B cell (primary cell): ENCODE results near the gene ETV2. TPM values are rescaled to one million over a fixed set of nuclear protein-coding genes. Genes with fewer than 3 reads are reported as not detected.

ENCODE experiments used
- ATAC-seq: fragments of 200-7000 bp; cut with Tn5 transposase; one replicate; pipeline ENCODE4 v1.10.0; 2021; ENCODE audit warnings: low read depth, mild to moderate bottlenecking, moderate number of reproducible peaks, moderate library complexity
- CTCF ChIA-PET: fragments of 350-600 bp; sonication (Branson Sonifier 250); formaldehyde crosslinking; loops from one replicate; lab custom pipeline; 2021; ENCODE audit warnings: antibody characterized with exemption, inconsistent platforms; lab: Charles Lee
- POLR2A ChIA-PET: fragments of 350-600 bp; sonication (Branson Sonifier 250); formaldehyde crosslinking; loops from one replicate; lab custom pipeline; 2021; ENCODE audit warnings: antibody characterized with exemption; lab: Charles Lee
- DNase-seq: peaks from one replicate; pipeline ENCODE4 v3.0.0; 2013
- H2AFZ ChIP-seq: 2 replicates; pipeline ENCODE4 v1.6.1; 2012; ENCODE audit warnings: mild to moderate bottlenecking, low read depth, low read length; ENCODE audit not compliant: insufficient read depth, poor library complexity, severe bottlenecking
- H3K27ac ChIP-seq, 2 donors: 1 replicate in 1 of 2; 2 replicates in 1 of 2; pipeline ENCODE4 v1.5.1; 2012 to 2013; ENCODE audit warnings: low read length in 2 of 2, mild to moderate bottlenecking in 2 of 2, moderate library complexity in 1 of 2
- H3K27me3 ChIP-seq, 4 experiments: fragments of 200-600 bp in 1 of 4; sonication (generic) in 1 of 4; replicated peaks in 1 of 4; 1 replicate in 2 of 4; 2 replicates in 2 of 4; pipeline versions ENCODE4 v1.6.1 to v1.7.0; 2013 to 2016; ENCODE audit warnings: low read length in 3 of 4, mild to moderate bottlenecking in 2 of 4, mixed read lengths in 1 of 4, moderate library complexity in 1 of 4; ENCODE audit not compliant: insufficient read depth in 4 of 4, control insufficient read depth in 3 of 4; ENCODE audit errors: control extremely low read depth in 1 of 4
- H3K36me3 ChIP-seq, 2 experiments: replicated peaks in 1 of 2; 1 replicate in 1 of 2; 2 replicates in 1 of 2; pipeline versions ENCODE4 v1.6.1 to v1.7.1; 2013; ENCODE audit warnings: low read length in 1 of 2; ENCODE audit not compliant: insufficient read depth in 2 of 2, control insufficient read depth in 1 of 2; ENCODE audit errors: control extremely low read depth in 1 of 2, extremely low read depth in 1 of 2
- H3K4me1 ChIP-seq, 2 donors: fragments of 200-600 bp in 1 of 2; sonication (generic) in 1 of 2; 1 replicate in 1 of 2; 2 replicates in 1 of 2; pipeline versions ENCODE4 v1.5.1 to v1.6.1; 2013 to 2017; ENCODE audit warnings: low read length in 2 of 2; ENCODE audit not compliant: control insufficient read depth in 2 of 2, insufficient read depth in 2 of 2
- H3K4me2 ChIP-seq: replicated peaks from 2 replicates; pipeline ENCODE3; 2012; ENCODE audit warnings: mild to moderate bottlenecking, low read depth, low read length; ENCODE audit not compliant: poor library complexity, severe bottlenecking
- H3K4me3 ChIP-seq, 5 experiments: fragments of 200-600 bp in 1 of 5; sonication (generic) in 1 of 5; 1 replicate in 3 of 5; 2 replicates in 2 of 5; pipeline versions ENCODE4 v1.5.1 to v1.7.0; 2011 to 2016; ENCODE audit warnings: low read length in 4 of 5, mild to moderate bottlenecking in 4 of 5, low read depth in 2 of 5, control low read depth in 1 of 5, moderate library complexity in 1 of 5; ENCODE audit not compliant: insufficient read depth in 1 of 5; ENCODE audit errors: control extremely low read depth in 1 of 5, extremely low read depth in 1 of 5
- H3K79me2 ChIP-seq: fragments of 200-600 bp; sonication (generic); one replicate; pipeline ENCODE4 v1.6.0; 2016; ENCODE audit warnings: low read length; ENCODE audit not compliant: control insufficient read depth, insufficient read depth
- H3K9ac ChIP-seq: fragments of 200-600 bp; sonication (generic); 2 replicates; pipeline ENCODE4 v1.6.1; 2017; ENCODE audit warnings: mild to moderate bottlenecking, low read length, moderate library complexity
- H3K9me3 ChIP-seq, 3 donors: one replicate each; pipeline versions ENCODE4 v1.6.1 to v1.7.1; 2013; ENCODE audit warnings: low read length in 2 of 3; ENCODE audit not compliant: control insufficient read depth in 2 of 3, insufficient read depth in 1 of 3; ENCODE audit errors: control extremely low read depth in 1 of 3
- H4K20me1 ChIP-seq: 2 replicates; pipeline ENCODE4 v1.6.0; 2012; ENCODE audit warnings: mild to moderate bottlenecking, low read length; ENCODE audit not compliant: insufficient read depth, control insufficient read depth, poor library complexity, severe bottlenecking
- H3K27ac Mint-ChIP-seq: one replicate; pipeline ENCODE4 v1.8.0; 2021; ENCODE audit warnings: mixed read lengths
- H3K27me3 Mint-ChIP-seq: one replicate; pipeline ENCODE4 v1.8.0; 2021; ENCODE audit warnings: mixed read lengths
- H3K4me1 Mint-ChIP-seq: one replicate; pipeline ENCODE4 v1.8.0; 2021; ENCODE audit warnings: mixed read lengths
- H3K4me3 Mint-ChIP-seq: one replicate; pipeline ENCODE4 v1.8.0; 2021; ENCODE audit warnings: mixed read lengths
- H3K9me3 Mint-ChIP-seq: one replicate; pipeline ENCODE4 v1.8.0; 2022; ENCODE audit warnings: mixed read lengths; ENCODE audit not compliant: insufficient read depth
- EZH2 ChIP-seq: IDR thresholded peaks from 2 replicates; pipeline ENCODE4 v1.6.1; 2012; ENCODE audit warnings: borderline replicate concordance, low read depth, mild to moderate bottlenecking, moderate library complexity, low read length; ENCODE audit not compliant: insufficient read depth, poor library complexity, severe bottlenecking
- WGBS: methylation state at CpG from one replicate; pipeline ENCODE4 v1.1.5; 2013; ENCODE audit warnings: missing lambda C conversion rate; ENCODE audit not compliant: insufficient coverage; 5-methylcytosine and 5-hydroxymethylcytosine counted together
- intact Hi-C: fragments of 100-400 bp; cut with micrococcal nuclease; formaldehyde crosslinking; loops from one replicate; pipeline ENCODE4 v1.10.0; 2022
- polyA plus RNA-seq: library from polyadenylated mRNA; depleted of rRNA; stranded (reverse); fragments of >200 nt; gene quantifications from 2 replicates; pipeline ENCODE4 v1.2.3, GENCODE V29; 2012
- total RNA-seq, 2 donors: library from RNA; stranded (reverse); fragments of 120-200 nt in 1 of 2; gene quantifications; 1 replicate in 1 of 2; 2 replicates in 1 of 2; pipeline versions ENCODE4 v1.2.3 to v1.2.4, GENCODE V29; 2013 to 2022
- TF ChIP-seq, protein P1 (sequence below): fragments of 200-600 bp; IDR thresholded peaks from one replicate; pipeline ENCODE4 v1.8.0; 2022; ENCODE audit warnings: antibody characterized with exemption, mild to moderate bottlenecking

The ETV2 gene
- total and polyA plus RNA-seq, 2 donors (not counting 1 experiment from before 2014, with no cell fraction given): 0.42 to 0.49 TPM

DNA sequence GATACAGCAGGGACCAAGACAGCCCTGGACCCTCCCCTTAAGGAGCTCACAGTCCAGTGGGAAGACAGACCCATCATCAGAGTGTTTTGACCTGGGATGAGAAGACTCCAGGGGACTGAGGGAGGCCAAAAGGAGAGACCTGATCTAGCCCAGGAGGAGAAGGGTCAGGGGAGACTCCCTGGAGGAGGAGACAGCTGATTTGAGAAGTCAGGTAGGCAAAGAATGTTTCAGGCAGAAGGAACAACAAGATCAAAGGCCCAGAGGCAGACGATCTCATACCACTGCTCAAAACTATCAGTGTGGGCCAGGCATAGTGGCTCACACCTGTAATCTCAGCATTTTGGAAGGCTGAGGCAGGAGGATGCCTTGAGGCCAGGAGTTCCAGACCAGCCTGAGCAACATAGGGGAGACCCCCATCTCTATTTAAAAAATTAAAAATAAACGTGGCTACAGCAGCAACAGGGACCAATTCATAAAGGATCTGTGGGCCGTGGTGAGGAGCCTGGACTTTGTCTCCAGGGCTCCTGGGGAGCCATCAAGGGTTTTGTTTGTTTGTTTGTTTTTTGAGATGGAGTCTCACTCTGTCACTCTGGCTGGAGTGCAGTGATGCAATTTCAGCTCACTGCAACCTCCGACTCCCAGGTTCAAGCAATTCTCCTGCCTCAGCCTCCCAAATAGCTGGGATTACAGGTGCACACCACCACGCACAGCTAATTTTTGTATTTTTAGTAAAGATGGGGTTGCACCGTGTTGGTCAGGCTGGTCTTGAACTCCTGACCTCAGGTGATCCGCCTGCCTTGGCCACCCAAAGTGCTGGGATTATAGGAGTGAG is 4.4 kb downstream of the ETV2 start:
- WGBS: 95% methylated on average over 5 of the region's 7 CpGs
- DNase-seq (no peak), ATAC-seq (no peak)
- Histone ChIP-seq H3K27me3 (no peaks in the 10 kb centered on the region), H3K9me3 (peaks cover 0 to 5% (median 0%) of the 10 kb centered on the region in 3 donors), H3K27ac (no peak overlapping the region), H3K4me2 (no peak overlapping the region), H3K9ac (no peak overlapping the region), H3K4me3 (no peak overlapping the region), H2AFZ (no peak overlapping the region), H3K79me2 (peaks cover 35% of the 10 kb centered on the region), H3K36me3 (peaks cover 0 to 4% of the 10 kb centered on the region in 2 experiments), H3K4me1 (peaks cover 27 to 64% of the 10 kb centered on the region in 2 donors), H4K20me1 (peaks cover 10% of the 10 kb centered on the region)
- intact Hi-C loops: loop anchor here (2.0 to 10.0 kb wide), 3 partner anchors 95 to 1949 kb away; partner anchors contain the start of genes OVOL3, POLR2I, TBCB and ZNF540
- POLR2A ChIA-PET: no interaction called here
- no peaks in the 10 kb centered on the region for H3K27me3 Mint-ChIP-seq
- H3K4me1 Mint-ChIP-seq: peaks cover 51% of the 10 kb centered on the region
- TF ChIP-seq EZH2: no peak
- TF ChIP-seq, protein P1, sequence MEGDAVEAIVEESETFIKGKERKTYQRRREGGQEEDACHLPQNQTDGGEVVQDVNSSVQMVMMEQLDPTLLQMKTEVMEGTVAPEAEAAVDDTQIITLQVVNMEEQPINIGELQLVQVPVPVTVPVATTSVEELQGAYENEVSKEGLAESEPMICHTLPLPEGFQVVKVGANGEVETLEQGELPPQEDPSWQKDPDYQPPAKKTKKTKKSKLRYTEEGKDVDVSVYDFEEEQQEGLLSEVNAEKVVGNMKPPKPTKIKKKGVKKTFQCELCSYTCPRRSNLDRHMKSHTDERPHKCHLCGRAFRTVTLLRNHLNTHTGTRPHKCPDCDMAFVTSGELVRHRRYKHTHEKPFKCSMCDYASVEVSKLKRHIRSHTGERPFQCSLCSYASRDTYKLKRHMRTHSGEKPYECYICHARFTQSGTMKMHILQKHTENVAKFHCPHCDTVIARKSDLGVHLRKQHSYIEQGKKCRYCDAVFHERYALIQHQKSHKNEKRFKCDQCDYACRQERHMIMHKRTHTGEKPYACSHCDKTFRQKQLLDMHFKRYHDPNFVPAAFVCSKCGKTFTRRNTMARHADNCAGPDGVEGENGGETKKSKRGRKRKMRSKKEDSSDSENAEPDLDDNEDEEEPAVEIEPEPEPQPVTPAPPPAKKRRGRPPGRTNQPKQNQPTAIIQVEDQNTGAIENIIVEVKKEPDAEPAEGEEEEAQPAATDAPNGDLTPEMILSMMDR: no peak
- H3K4me3 Mint-ChIP-seq: peak overlapping the region; percentile 94
- H3K9me3 Mint-ChIP-seq: no peaks in the 10 kb centered on the region
- CTCF ChIA-PET: interaction anchor here (1.2 kb wide), 1 partner anchor 136 kb away, joined by 3 read pairs; no protein-coding TSS in a partner anchor
- no peak overlapping the region for H3K27ac Mint-ChIP-seq
